Parathyroid adenoma (tissue), 2 donors: ENCODE results near the gene COPA.

Experiments used
- H2AFZ ChIP-seq: fragments of 300-600 bp; sonication (generic); one replicate; pipeline ENCODE4 v1.7.0; 2017; ENCODE audit warnings: antibody characterized with exemption, mild to moderate bottlenecking
- H3K27ac ChIP-seq: fragments of 300-600 bp; sonication (generic); one replicate; pipeline ENCODE4 v1.7.0; 2017
- H3K27me3 ChIP-seq: fragments of 300-600 bp; sonication (generic); one replicate; pipeline ENCODE4 v1.7.0; 2017; ENCODE audit warnings: low read length; ENCODE audit not compliant: control insufficient read depth, insufficient read depth
- H3K36me3 ChIP-seq: fragments of 300-600 bp; sonication (generic); one replicate; pipeline ENCODE4 v1.7.0; 2017; ENCODE audit warnings: low read length; ENCODE audit not compliant: control insufficient read depth, insufficient read depth
- H3K4me1 ChIP-seq: fragments of 300-600 bp; sonication (generic); one replicate; pipeline ENCODE4 v1.7.0; 2017; ENCODE audit warnings: control low read depth
- H3K4me2 ChIP-seq: fragments of 300-600 bp; sonication (generic); one replicate; pipeline ENCODE4 v1.7.0; 2017; ENCODE audit warnings: low read length
- H3K4me3 ChIP-seq: fragments of 300-600 bp; sonication (generic); one replicate; pipeline ENCODE4 v1.7.0; 2017; ENCODE audit warnings: low read depth, low read length
- H3K79me2 ChIP-seq: fragments of 300-600 bp; sonication (generic); one replicate; pipeline ENCODE4 v1.7.0; 2017; ENCODE audit warnings: control low read depth
- H3K9ac ChIP-seq: fragments of 300-600 bp; sonication (generic); one replicate; pipeline ENCODE4 v1.7.0; 2017; ENCODE audit warnings: mild to moderate bottlenecking
- H3K9me3 ChIP-seq: fragments of 300-600 bp; sonication (generic); one replicate; pipeline ENCODE4 v1.7.0; 2017; ENCODE audit warnings: low read length; ENCODE audit not compliant: control insufficient read depth
- TF ChIP-seq, protein P1 (sequence below): fragments of 300-600 bp; sonication (generic); IDR thresholded peaks from one replicate; pipeline ENCODE4 v1.7.0; 2017; ENCODE audit warnings: antibody characterized with exemption, mild to moderate bottlenecking
- donor health status: primary hyperparathyroidism.

The COPA gene

DNA sequence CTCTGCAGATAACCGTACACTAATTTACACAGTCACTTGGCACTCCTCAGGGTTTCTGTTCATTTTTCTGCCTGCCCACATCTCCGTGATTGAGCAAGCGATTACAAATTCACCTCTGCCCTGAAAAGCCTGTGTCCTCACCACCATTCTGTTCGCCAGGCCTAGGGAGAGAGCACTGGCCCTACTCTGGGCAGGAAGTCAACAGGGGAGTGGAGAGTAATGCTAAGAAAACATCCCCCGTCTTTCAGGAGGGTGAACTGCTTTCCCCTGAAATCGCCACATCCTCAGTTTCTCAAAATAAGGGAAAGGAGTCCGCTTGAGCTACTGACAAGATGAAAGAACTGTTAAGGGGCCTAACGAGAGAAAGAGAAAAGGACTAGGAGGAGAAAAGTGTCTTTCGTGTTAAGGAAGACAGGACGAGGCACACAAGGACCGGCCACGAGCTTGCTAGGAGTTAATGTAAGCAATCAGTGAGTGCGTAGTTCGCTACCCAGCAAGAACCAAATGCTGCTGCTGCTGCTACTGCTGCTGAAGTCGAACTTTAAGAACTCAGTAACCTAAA lies 58.7 kb downstream of the COPA start:
- peak overlapping the region; percentile 86 for H3K4me2 ChIP-seq
- peak overlapping the region; percentile 90 for H3K4me3 ChIP-seq
- H3K4me1 ChIP-seq: no peaks in the 10 kb centered on the region
- H2AFZ ChIP-seq: peak overlapping the region; percentile 80
- TF ChIP-seq, protein P1, sequence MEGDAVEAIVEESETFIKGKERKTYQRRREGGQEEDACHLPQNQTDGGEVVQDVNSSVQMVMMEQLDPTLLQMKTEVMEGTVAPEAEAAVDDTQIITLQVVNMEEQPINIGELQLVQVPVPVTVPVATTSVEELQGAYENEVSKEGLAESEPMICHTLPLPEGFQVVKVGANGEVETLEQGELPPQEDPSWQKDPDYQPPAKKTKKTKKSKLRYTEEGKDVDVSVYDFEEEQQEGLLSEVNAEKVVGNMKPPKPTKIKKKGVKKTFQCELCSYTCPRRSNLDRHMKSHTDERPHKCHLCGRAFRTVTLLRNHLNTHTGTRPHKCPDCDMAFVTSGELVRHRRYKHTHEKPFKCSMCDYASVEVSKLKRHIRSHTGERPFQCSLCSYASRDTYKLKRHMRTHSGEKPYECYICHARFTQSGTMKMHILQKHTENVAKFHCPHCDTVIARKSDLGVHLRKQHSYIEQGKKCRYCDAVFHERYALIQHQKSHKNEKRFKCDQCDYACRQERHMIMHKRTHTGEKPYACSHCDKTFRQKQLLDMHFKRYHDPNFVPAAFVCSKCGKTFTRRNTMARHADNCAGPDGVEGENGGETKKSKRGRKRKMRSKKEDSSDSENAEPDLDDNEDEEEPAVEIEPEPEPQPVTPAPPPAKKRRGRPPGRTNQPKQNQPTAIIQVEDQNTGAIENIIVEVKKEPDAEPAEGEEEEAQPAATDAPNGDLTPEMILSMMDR: no peak
- no peaks in the 10 kb centered on the region for H3K27me3 ChIP-seq
- H3K36me3 ChIP-seq: no peaks in the 10 kb centered on the region
- H3K79me2 ChIP-seq: no peaks in the 10 kb centered on the region
- no peaks in the 10 kb centered on the region for H3K9me3 ChIP-seq
- peak overlapping the region; percentile 47 for H3K27ac ChIP-seq
- peak overlapping the region; percentile 81 for H3K9ac ChIP-seq

DNA sequence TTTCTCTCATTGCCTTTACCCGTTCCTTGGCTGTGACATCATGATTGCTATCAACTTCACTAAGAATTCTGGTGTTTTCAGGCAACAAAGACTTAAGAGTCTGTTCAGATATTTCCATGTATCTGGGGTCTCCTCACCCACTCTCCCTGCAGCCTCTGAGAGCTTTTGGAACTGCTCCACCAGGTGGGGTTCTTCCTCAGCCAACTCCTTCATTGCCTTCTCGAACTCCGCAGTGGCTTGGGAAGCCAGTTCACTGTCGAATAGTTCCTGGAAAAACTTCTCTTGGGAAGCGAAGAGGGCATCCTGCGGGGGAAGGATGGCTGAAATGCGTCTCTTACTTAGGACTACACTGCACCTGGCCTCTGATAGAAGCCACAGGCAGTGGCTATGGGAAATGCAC lies 60.2 kb downstream of the COPA start:
- TF ChIP-seq, protein P1: no peak
- Histone ChIP-seq H3K79me2 (no peaks in the 10 kb centered on the region), H3K4me2 (no peak overlapping the region), H3K36me3 (no peaks in the 10 kb centered on the region), H3K27ac (no peak overlapping the region), H3K9ac (no peak overlapping the region), H2AFZ (no peak overlapping the region), H3K27me3 (no peaks in the 10 kb centered on the region), H3K9me3 (no peaks in the 10 kb centered on the region), H3K4me3 (no peak overlapping the region), H3K4me1 (no peaks in the 10 kb centered on the region)

DNA sequence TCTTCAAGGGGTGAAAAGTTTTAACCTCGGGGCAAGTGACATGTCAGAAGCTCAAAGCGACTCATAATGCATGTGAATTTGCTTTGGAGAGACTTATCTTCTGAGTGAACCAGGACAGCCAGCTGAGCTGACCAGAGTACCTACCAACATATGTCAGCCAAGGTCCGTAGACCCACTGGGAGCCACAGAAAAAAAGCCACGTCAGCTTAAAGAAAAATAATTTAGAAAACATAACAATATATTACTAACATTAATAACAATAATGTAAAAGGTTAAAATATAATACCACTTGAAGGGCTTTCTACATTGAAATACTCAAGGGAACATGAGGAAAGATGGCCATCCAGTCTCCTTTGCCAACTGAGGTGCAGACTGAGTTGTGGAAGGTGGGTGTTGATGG lies 65.1 kb downstream of the COPA start:
- Histone ChIP-seq H3K4me3 (no peak overlapping the region), H3K4me1 (no peaks in the 10 kb centered on the region), H3K27me3 (no peaks in the 10 kb centered on the region), H3K27ac (no peak overlapping the region), H3K9ac (no peak overlapping the region), H3K4me2 (no peak overlapping the region), H3K9me3 (no peaks in the 10 kb centered on the region), H3K79me2 (no peaks in the 10 kb centered on the region), H2AFZ (no peak overlapping the region), H3K36me3 (no peaks in the 10 kb centered on the region)
- TF ChIP-seq, protein P1: no peak

DNA sequence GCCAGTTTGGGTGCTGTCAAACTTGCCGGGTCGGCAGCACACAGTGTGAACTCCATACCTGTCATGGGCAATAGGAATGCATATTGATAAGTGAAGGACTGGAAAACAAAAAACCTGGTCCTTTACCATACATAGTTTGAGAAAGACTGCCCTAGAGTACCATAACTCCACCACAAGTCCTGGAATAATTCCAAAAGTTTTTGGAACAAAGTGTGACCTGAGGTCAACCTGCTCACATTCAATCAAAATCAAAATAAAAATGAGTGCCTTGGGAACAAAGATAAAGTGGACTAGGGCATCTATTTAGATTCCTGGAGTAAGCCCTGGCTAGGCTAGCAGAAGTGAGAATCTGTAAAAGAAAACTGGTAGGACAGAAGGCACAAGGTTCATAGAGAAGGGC lies 65.7 kb downstream of the COPA start:
- Histone ChIP-seq H3K36me3 (no peaks in the 10 kb centered on the region), H3K4me2 (no peak overlapping the region), H3K27me3 (no peaks in the 10 kb centered on the region), H3K9me3 (no peaks in the 10 kb centered on the region), H3K9ac (no peak overlapping the region), H3K27ac (no peak overlapping the region), H3K4me1 (no peaks in the 10 kb centered on the region), H2AFZ (no peak overlapping the region), H3K79me2 (no peaks in the 10 kb centered on the region), H3K4me3 (no peak overlapping the region)
- TF ChIP-seq, protein P1: no peak

DNA sequence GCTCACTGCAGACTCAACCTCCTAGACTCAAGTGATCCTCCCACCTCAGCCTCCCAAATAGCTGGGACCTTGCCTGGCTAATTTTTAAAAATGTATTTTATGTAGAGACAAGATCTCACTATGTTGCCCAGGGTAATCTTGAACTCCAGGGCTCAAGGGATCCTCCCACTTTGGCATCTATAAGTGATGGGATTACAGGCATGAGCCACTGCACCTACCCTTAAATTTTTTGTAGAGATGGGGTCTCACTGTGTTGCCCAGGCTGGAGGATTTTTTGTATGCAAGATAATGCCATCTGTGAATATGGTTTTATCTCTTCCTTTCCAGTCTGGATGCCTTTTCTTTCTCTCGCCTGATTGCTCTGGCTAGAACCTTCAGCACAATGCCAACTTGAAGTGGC lies 72.0 kb downstream of the COPA start:
- H2AFZ ChIP-seq: no peak overlapping the region
- no peak overlapping the region for H3K4me2 ChIP-seq
- H3K9ac ChIP-seq: no peak overlapping the region
- no peaks in the 10 kb centered on the region for H3K36me3 ChIP-seq
- no peaks in the 10 kb centered on the region for H3K9me3 ChIP-seq
- H3K4me1 ChIP-seq: no peaks in the 10 kb centered on the region
- TF ChIP-seq, protein P1: no peak
- H3K4me3 ChIP-seq: no peak overlapping the region
- H3K27ac ChIP-seq: no peak overlapping the region
- no peaks in the 10 kb centered on the region for H3K79me2 ChIP-seq
- no peaks in the 10 kb centered on the region for H3K27me3 ChIP-seq
